H1 (cell line): ENCODE measurements around the gene PDE1C. TPM values are rescaled to one million over a fixed set of nuclear protein-coding genes. Genes with fewer than 3 reads are reported as not detected.

ENCODE experiments used
- CTCF ChIA-PET: fragments of 300-600 bp; sonication (Branson Sonifier 250); formaldehyde crosslinking; loops from one replicate; lab custom pipeline; 2021; ENCODE audit not compliant: partially characterized antibody; lab: Charles Lee
- POLR2A ChIA-PET: fragments of 300-600 bp; sonication (Branson Sonifier 250); formaldehyde crosslinking; loops from one replicate; lab custom pipeline; 2021; ENCODE audit warnings: inconsistent platforms; ENCODE audit not compliant: partially characterized antibody; lab: Charles Lee
- DNase-seq, 2 experiments: peaks; one replicate each; pipeline versions ENCODE4 v3.0.0 to v3.0.0-alpha.2; 2010 to 2022; ENCODE audit warnings: low spot score in 2 of 2, low read depth in 1 of 2, mixed read lengths in 1 of 2
- FAIRE-seq: peaks from 2 replicates; lab custom pipeline; 2011; peaks lifted over from hg19 to GRCh38; lab: Jason Lieb, UNC
- H2AFZ ChIP-seq: 2 replicates; pipeline ENCODE4 v1.8.1; 2012; ENCODE audit warnings: low read length, inconsistent platforms
- H2AK5ac ChIP-seq: 2 replicates; pipeline ENCODE4 v1.6.1; 2013; ENCODE audit warnings: low read depth, low read length
- H2BK120ac ChIP-seq: replicated peaks from 2 replicates; pipeline ENCODE3; 2013; ENCODE audit warnings: low read depth, low read length, inconsistent platforms
- H2BK12ac ChIP-seq: 2 replicates; pipeline ENCODE4 v1.6.1; 2013; ENCODE audit warnings: low read depth, low read length
- H2BK15ac ChIP-seq: 2 replicates; pipeline ENCODE4 v1.6.1; 2013; ENCODE audit warnings: low read length
- H2BK20ac ChIP-seq: 2 replicates; pipeline ENCODE4 v1.6.1; 2013; ENCODE audit warnings: low read length
- H2BK5ac ChIP-seq: 2 replicates; pipeline ENCODE4 v1.6.1; 2013; ENCODE audit warnings: low read depth, low read length
- H3K14ac ChIP-seq: 2 replicates; pipeline ENCODE4 v1.6.1; 2013; ENCODE audit warnings: inconsistent platforms; ENCODE audit not compliant: insufficient read length
- H3K18ac ChIP-seq: 2 replicates; pipeline ENCODE4 v1.6.1; 2013; ENCODE audit warnings: low read length; ENCODE audit errors: extremely low read depth
- H3K23ac ChIP-seq: 2 replicates; pipeline ENCODE4 v1.6.1; 2013; ENCODE audit warnings: inconsistent platforms; ENCODE audit not compliant: insufficient read length
- H3K23me2 ChIP-seq: 2 replicates; pipeline ENCODE4 v1.6.1; 2013; ENCODE audit warnings: low read depth, low read length
- H3K27ac ChIP-seq: 2 replicates; pipeline ENCODE4 v1.6.1; 2011; ENCODE audit warnings: low read depth, low read length, inconsistent platforms
- H3K27me3 ChIP-seq, 4 experiments: replicated peaks in 1 of 4; 1 replicate in 1 of 4; 2 replicates in 3 of 4; pipeline versions ENCODE4 v1.6.1 to v1.8.1; 2011 to 2013; ENCODE audit warnings: low read length in 3 of 4, mild to moderate bottlenecking in 3 of 4, inconsistent platforms in 2 of 4, mixed read lengths in 2 of 4, moderate library complexity in 1 of 4; ENCODE audit not compliant: control insufficient read depth in 3 of 4, insufficient read depth in 3 of 4; ENCODE audit errors: extremely low read depth in 1 of 4
- H3K36me3 ChIP-seq, 4 experiments: 2 replicates each; pipeline versions ENCODE4 v1.6.1 to v1.8.1; 2011 to 2013; ENCODE audit warnings: mild to moderate bottlenecking in 4 of 4, low read length in 3 of 4, moderate library complexity in 2 of 4, control low read depth in 1 of 4, inconsistent platforms in 1 of 4; ENCODE audit not compliant: insufficient read depth in 4 of 4, control insufficient read depth in 2 of 4
- H3K4ac ChIP-seq: replicated peaks from 2 replicates; pipeline ENCODE3; 2013; ENCODE audit warnings: low read length, low read depth, mixed read lengths, inconsistent platforms; ENCODE audit not compliant: insufficient read length
- H3K4me1 ChIP-seq, 4 experiments: replicated peaks in 1 of 4; 1 replicate in 1 of 4; 2 replicates in 3 of 4; pipeline versions ENCODE4 v1.6.1 to v1.8.1; 2011 to 2013; ENCODE audit warnings: low read length in 3 of 4, inconsistent platforms in 2 of 4, mixed read lengths in 1 of 4; ENCODE audit not compliant: insufficient read depth in 4 of 4, control insufficient read depth in 3 of 4
- H3K4me2 ChIP-seq, 2 experiments: 2 replicates each; pipeline versions ENCODE4 v1.6.1 to v1.8.1; 2011 to 2013; ENCODE audit warnings: low read depth in 2 of 2, low read length in 2 of 2, control low read depth in 1 of 2, inconsistent platforms in 1 of 2, mild to moderate bottlenecking in 1 of 2; ENCODE audit not compliant: insufficient read depth in 1 of 2
- H3K4me3 ChIP-seq, 4 experiments: fragments of 200-600, 300-600 bp in 1 of 4; sonication (generic), shearing (Covaris generic), sonication (Bioruptor Twin) in 1 of 4; 2 replicates each; pipeline versions ENCODE4 v1.5.1 to v1.8.1; 2011 to 2016; ENCODE audit warnings: low read length in 4 of 4, low read depth in 3 of 4, control low read depth in 2 of 4, inconsistent platforms in 2 of 4, mild to moderate bottlenecking in 2 of 4, mixed read lengths in 1 of 4, moderate library complexity in 1 of 4; ENCODE audit not compliant: insufficient read depth in 2 of 4; ENCODE audit errors: extremely low read depth in 1 of 4
- H3K56ac ChIP-seq: replicated peaks from 2 replicates; pipeline ENCODE3; 2013; ENCODE audit warnings: low read depth, mild to moderate bottlenecking, mixed read lengths, low read length, inconsistent platforms; ENCODE audit not compliant: insufficient read length
- H3K79me1 ChIP-seq: 2 replicates; pipeline ENCODE4 v1.6.1; 2013; ENCODE audit warnings: low read depth, low read length, control low read depth
- H3K79me2 ChIP-seq, 2 experiments: 2 replicates each; pipeline versions ENCODE4 v1.6.1 to v1.8.1; 2012 to 2013; ENCODE audit warnings: low read length in 2 of 2, mild to moderate bottlenecking in 2 of 2, inconsistent platforms in 1 of 2; ENCODE audit not compliant: insufficient read depth in 2 of 2, control insufficient read depth in 1 of 2
- H3K9ac ChIP-seq, 4 experiments: replicated peaks in 1 of 4; 1 replicate in 1 of 4; 2 replicates in 3 of 4; pipeline versions ENCODE4 v1.6.1 to v1.8.1; 2011 to 2013; ENCODE audit warnings: low read depth in 3 of 4, low read length in 3 of 4, control low read depth in 2 of 4, mild to moderate bottlenecking in 2 of 4, moderate library complexity in 2 of 4, inconsistent platforms in 1 of 4; ENCODE audit errors: extremely low read depth in 1 of 4
- H3K9me3 ChIP-seq, 2 experiments: 2 replicates each; pipeline versions ENCODE4 v1.6.1 to v1.8.1; 2012 to 2013; ENCODE audit warnings: mild to moderate bottlenecking in 2 of 2, moderate library complexity in 2 of 2, control low read depth in 1 of 2, inconsistent platforms in 1 of 2, low read depth in 1 of 2, low read length in 1 of 2, mixed read lengths in 1 of 2; ENCODE audit not compliant: insufficient read depth in 2 of 2
- H4K20me1 ChIP-seq, 2 experiments: replicated peaks in 1 of 2; 2 replicates each; pipeline versions ENCODE3 to v1.8.1; 2011 to 2013; ENCODE audit warnings: inconsistent platforms in 2 of 2, low read length in 2 of 2, mild to moderate bottlenecking in 1 of 2; ENCODE audit not compliant: insufficient read depth in 2 of 2, control insufficient read depth in 1 of 2
- H4K5ac ChIP-seq: 2 replicates; pipeline ENCODE4 v1.6.1; 2013; ENCODE audit warnings: low read length, low read depth, mixed read lengths, inconsistent platforms; ENCODE audit not compliant: insufficient read length
- H4K8ac ChIP-seq: 2 replicates; pipeline ENCODE4 v1.8.0; 2013; ENCODE audit warnings: mild to moderate bottlenecking, moderate library complexity, low read length, inconsistent platforms; ENCODE audit not compliant: insufficient read depth; ENCODE audit errors: extremely low read depth
- H4K91ac ChIP-seq: replicated peaks from 2 replicates; pipeline ENCODE3; 2013; ENCODE audit warnings: low read length, mixed read lengths, inconsistent platforms; ENCODE audit not compliant: insufficient read length
- CHD1 ChIP-seq: IDR thresholded peaks from 2 replicates; pipeline ENCODE4 v1.6.1; 2012; ENCODE audit warnings: low read depth, low read length, improper control_type of control experiment
- NRF1 ChIP-seq: IDR thresholded peaks from 2 replicates; pipeline ENCODE4 v1.6.1; 2011; ENCODE audit warnings: mild to moderate bottlenecking, low read depth, low read length, improper control_type of control experiment
- POU5F1 ChIP-seq: IDR thresholded peaks from 2 replicates; pipeline ENCODE4 v1.6.1; 2011; ENCODE audit warnings: low read depth, mild to moderate bottlenecking, low read length, moderate library complexity
- RXRA ChIP-seq: IDR thresholded peaks from 2 replicates; pipeline ENCODE4 v1.6.1; 2011; ENCODE audit warnings: low read depth, mild to moderate bottlenecking, low read length, moderate library complexity; ENCODE audit not compliant: insufficient read depth
- SIX5 ChIP-seq: IDR thresholded peaks from 2 replicates; pipeline ENCODE4 v1.6.1; 2011; ENCODE audit warnings: mild to moderate bottlenecking, low read depth, low read length
- TAF1 ChIP-seq: IDR thresholded peaks from 2 replicates; pipeline ENCODE4 v1.6.1; 2011; ENCODE audit warnings: mild to moderate bottlenecking, low read depth, low read length
- TAF7 ChIP-seq: optimal IDR thresholded peaks from 2 replicates; pipeline ENCODE3; 2011; ENCODE audit warnings: low read depth, mild to moderate bottlenecking, inconsistent platforms, low read length, moderate library complexity, borderline replicate concordance
- WGBS, 2 experiments: shearing (Covaris generic) in 1 of 2; methylation state at CpG; one replicate each; pipeline versions ENCODE4 v1.1.6 to v1.1.7; 2013 to 2015; ENCODE audit warnings: low lambda C conversion rate in 2 of 2, mixed read lengths in 2 of 2, inconsistent platforms in 1 of 2, low coverage in 1 of 2, missing lambda C conversion rate in 1 of 2; ENCODE audit not compliant: insufficient replicate concordance in 2 of 2, insufficient coverage in 1 of 2, insufficient read length in 1 of 2; ENCODE audit errors: extremely low coverage in 1 of 2, missing lambda C conversion rate in 1 of 2; 5-methylcytosine and 5-hydroxymethylcytosine counted together
- polyA plus RNA-seq, 7 experiments: library from polyadenylated mRNA; depleted of rRNA in 3 of 7; stranded (reverse) in 5 of 7; unstranded in 2 of 7; fragments of >200 nt in 5 of 7; fragments of 200-250 nt in 2 of 7; gene quantifications; 1 replicate in 5 of 7; 2 replicates in 1 of 7; 4 replicates in 1 of 7; pipeline versions ENCODE4 v1.2.1 to v1.2.3, GENCODE V29; 2011 to 2013; ENCODE audit warnings: missing spikeins in 2 of 7, mixed read lengths in 2 of 7
- total RNA-seq: library from RNA; stranded (reverse); fragmentation: NEBNext Ultra II Directional; extraction: Animal tissue kit (Norgen Biotek cat#: 25700); gene quantifications from 2 replicates; pipeline ENCODE4 v1.2.1, GENCODE V29; 2021

Gene PDE1C
- total and polyA plus RNA-seq, 2 of the 8 experiments (the other 6 are each of a cell fraction or from before 2014, with no cell fraction given): 0.11 to 1.1 TPM

DNA sequence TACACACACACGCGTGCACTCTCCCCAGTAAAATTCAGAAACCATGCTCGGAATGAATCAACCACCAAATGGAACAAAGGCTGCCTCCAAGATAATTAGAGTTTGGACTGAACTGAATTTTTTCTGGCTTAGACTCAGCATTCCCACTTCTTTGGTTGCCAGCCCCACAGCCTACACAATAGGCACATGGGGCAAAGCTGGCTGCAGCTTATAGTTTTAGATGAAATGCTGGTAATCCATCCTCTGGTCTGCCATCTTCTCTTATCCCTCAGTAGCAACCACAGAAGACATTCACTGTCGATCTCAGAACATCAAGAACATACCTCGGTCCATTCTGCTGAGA is 44.2 kb downstream of the PDE1C start:
- no peaks in the 10 kb centered on the region for H3K9me3 ChIP-seq
- 87% methylated on average over 5 of the region's 5 CpGs; no CpG with 5 or more reads in 1 of the 2 experiments for WGBS, 2 experiments

More for the DNA sequence above, 44.2 kb downstream of the PDE1C start:
- Histone ChIP-seq H2BK5ac (no peak overlapping the region), H3K14ac (no peak overlapping the region), H3K4ac (no peak overlapping the region), H4K91ac (no peak overlapping the region), H2AFZ (no peak overlapping the region), H3K23ac (no peak overlapping the region), H3K4me2 (no peak overlapping the region), H3K27me3 (no peaks in the 10 kb centered on the region), H4K8ac (no peak overlapping the region), H3K4me1 (no peaks in the 10 kb centered on the region), H3K56ac (no peak overlapping the region), H3K79me2 (no peaks in the 10 kb centered on the region), H3K79me1 (no peaks in the 10 kb centered on the region), H2BK15ac (no peak overlapping the region), H3K18ac (no peak overlapping the region), H4K20me1 (no peaks in the 10 kb centered on the region), H3K4me3 (no peak overlapping the region), H2BK20ac (no peak overlapping the region), H3K23me2 (no peaks in the 10 kb centered on the region), H2BK12ac (no peak overlapping the region), H4K5ac (no peak overlapping the region), H3K27ac (no peak overlapping the region), H2BK120ac (no peak overlapping the region), H3K9ac (no peak overlapping the region), H2AK5ac (no peak overlapping the region), H3K36me3 (no peaks in the 10 kb centered on the region)
- CTCF ChIA-PET: no interaction called here
- no peak for DNase-seq
- TF ChIP-seq TAF1 (no peak), TAF7 (no peak), CHD1 (no peak), RXRA (no peak), POU5F1 (no peak), SIX5 (no peak), NRF1 (no peak)
- POLR2A ChIA-PET: interaction anchor here (0.6 kb wide), 1 partner anchor 1571 kb away, joined by 3 read pairs; no protein-coding TSS in a partner anchor
- FAIRE-seq: no peak
